OCI-LY1 (cell line): ENCODE data around the gene KIRREL3.
"Not testable (repeated sequence)": the region's sequence is repeated elsewhere in the genome, so short reads cannot be mapped to it uniquely, and the experiment has no call there.

Experiments used
- H2AFZ ChIP-seq: fragments of 200-600 bp; sonication (generic), shearing (Covaris generic); 2 replicates; pipeline ENCODE4 v1.6.0; 2014; ENCODE audit warnings: antibody characterized with exemption, mild to moderate bottlenecking, low read length
- H3F3A ChIP-seq: fragments of 200-600 bp; sonication (generic), shearing (Covaris generic); 2 replicates; pipeline ENCODE4 v1.6.0; 2014; ENCODE audit warnings: mild to moderate bottlenecking, antibody characterized with exemption, low read length, moderate library complexity; ENCODE audit not compliant: insufficient read depth
- H3K27ac ChIP-seq: fragments of 200-600 bp; sonication (generic); 2 replicates; pipeline ENCODE4 v1.5.1; 2014; ENCODE audit warnings: low read length, mixed run types, mild to moderate bottlenecking, low read depth; ENCODE audit not compliant: poor library complexity, severe bottlenecking
- H3K27me3 ChIP-seq: fragments of 200-600 bp; sonication (generic); 2 replicates; pipeline ENCODE4 v1.6.0; 2014; ENCODE audit warnings: antibody characterized with exemption, mild to moderate bottlenecking, low read length, moderate library complexity; ENCODE audit not compliant: insufficient read depth
- H3K36me3 ChIP-seq: fragments of 200-600 bp; sonication (generic); 2 replicates; pipeline ENCODE4 v1.6.1; 2014; ENCODE audit warnings: mild to moderate bottlenecking, antibody characterized with exemption, low read length, moderate library complexity, mixed read lengths; ENCODE audit not compliant: insufficient read depth
- H3K4me1 ChIP-seq: fragments of 200-600 bp; sonication (generic); 2 replicates; pipeline ENCODE4 v1.5.1; 2014; ENCODE audit warnings: mild to moderate bottlenecking, low read length, moderate library complexity; ENCODE audit not compliant: insufficient read depth, severe bottlenecking
- H3K4me2 ChIP-seq: fragments of 200-600 bp; sonication (generic), shearing (Covaris generic); 2 replicates; pipeline ENCODE4 v1.6.1; 2014; ENCODE audit warnings: low read length
- H3K4me3 ChIP-seq: fragments of 200-600 bp; sonication (generic); 2 replicates; pipeline ENCODE4 v1.5.1; 2014; ENCODE audit warnings: low read length, low read depth, mild to moderate bottlenecking, mixed read lengths; ENCODE audit not compliant: poor library complexity, severe bottlenecking
- H3K79me2 ChIP-seq: fragments of 200-600 bp; shearing (Covaris generic); 2 replicates; pipeline ENCODE4 v1.6.1; 2016; ENCODE audit warnings: mixed run types, low read length, mixed read lengths; ENCODE audit not compliant: insufficient read depth
- H3K9ac ChIP-seq: fragments of 200-600 bp; sonication (generic), shearing (Covaris generic); 2 replicates; pipeline ENCODE4 v1.6.1; 2014; ENCODE audit warnings: mild to moderate bottlenecking, low read length, mixed read lengths
- H3K9me2 ChIP-seq: fragments of 200-600 bp; sonication (generic), shearing (Covaris generic); 2 replicates; pipeline ENCODE4 v1.6.1; 2014; ENCODE audit warnings: low read depth, mild to moderate bottlenecking, low read length, mixed read lengths
- H3K9me3 ChIP-seq: fragments of 200-600 bp; shearing (Covaris generic); 2 replicates; pipeline ENCODE4 v1.6.1; 2014; ENCODE audit warnings: low read length, mixed read lengths
- H4K20me1 ChIP-seq: fragments of 200-600 bp; sonication (generic), shearing (Covaris generic); 2 replicates; pipeline ENCODE4 v1.6.0; 2016; ENCODE audit warnings: mild to moderate bottlenecking, low read length; ENCODE audit not compliant: insufficient read depth
- CTCF ChIP-seq: fragments of 200-600 bp; sonication (generic), shearing (Covaris generic); IDR thresholded peaks from 2 replicates; pipeline ENCODE4 v1.5.1; 2017; ENCODE audit warnings: mild to moderate bottlenecking, antibody characterized with exemption, low read length, moderate library complexity, mixed read lengths
- EZH2 ChIP-seq: fragments of 200-600 bp; sonication (generic), shearing (Covaris generic); IDR thresholded peaks from 2 replicates; pipeline ENCODE4 v1.8.0; 2017; ENCODE audit warnings: borderline replicate concordance, mixed run types, mild to moderate bottlenecking, antibody characterized with exemption, low read length, moderate library complexity, mixed read lengths

Gene KIRREL3

GRCh38 chr11:126385991-126386728, 614.4 kb downstream of the KIRREL3 start:
- H3K79me2 ChIP-seq: no peaks in the 10 kb centered on the region
- no peaks in the 10 kb centered on the region for H3K4me1 ChIP-seq

GRCh38 chr11:126384449-126385070, 616.0 kb downstream of the KIRREL3 start:
- TF ChIP-seq EZH2: no peak
- TF ChIP-seq CTCF: no peak
- H3F3A ChIP-seq: no peaks in the 10 kb centered on the region
- H2AFZ ChIP-seq: no peak overlapping the region
- H3K27me3 ChIP-seq: no peaks in the 10 kb centered on the region
- H3K4me2 ChIP-seq: no peak overlapping the region
- no peaks in the 10 kb centered on the region for H3K9me2 ChIP-seq
- no peaks in the 10 kb centered on the region for H3K36me3 ChIP-seq
- no peaks in the 10 kb centered on the region for H4K20me1 ChIP-seq
- H3K27ac ChIP-seq: no peak overlapping the region
- H3K4me3 ChIP-seq: no peak overlapping the region
- no peaks in the 10 kb centered on the region for H3K9me3 ChIP-seq
- no peak overlapping the region for H3K9ac ChIP-seq
- H3K79me2 ChIP-seq: no peaks in the 10 kb centered on the region
- H3K4me1 ChIP-seq: no peaks in the 10 kb centered on the region

More at GRCh38 chr11:126385991-126386728, 614.4 kb downstream of the KIRREL3 start:
- no peaks in the 10 kb centered on the region for H3K27me3 ChIP-seq
- TF ChIP-seq CTCF (no peak), EZH2 (no peak)
- H2AFZ ChIP-seq: no peak overlapping the region
- H3K9me2 ChIP-seq: no peaks in the 10 kb centered on the region
- H4K20me1 ChIP-seq: no peaks in the 10 kb centered on the region
- no peaks in the 10 kb centered on the region for H3K36me3 ChIP-seq
- H3K4me2 ChIP-seq: no peak overlapping the region
- H3K27ac ChIP-seq: no peak overlapping the region
- no peak overlapping the region for H3K4me3 ChIP-seq
- no peaks in the 10 kb centered on the region for H3F3A ChIP-seq
- H3K9ac ChIP-seq: no peak overlapping the region
- H3K9me3 ChIP-seq: no peaks in the 10 kb centered on the region

- no peaks in the 10 kb centered on the region for H3K79me2 ChIP-seq
- H3K36me3 ChIP-seq: no peaks in the 10 kb centered on the region
- no peak for TF ChIP-seq EZH2
- TF ChIP-seq CTCF: no peak
- no peak overlapping the region for H2AFZ ChIP-seq
- H3K27me3 ChIP-seq: no peaks in the 10 kb centered on the region
- H3K9me2 ChIP-seq: no peaks in the 10 kb centered on the region
- no peaks in the 10 kb centered on the region for H3K4me1 ChIP-seq
- no peaks in the 10 kb centered on the region for H3F3A ChIP-seq
- H3K9ac ChIP-seq: no peak overlapping the region
- H3K4me2 ChIP-seq: no peak overlapping the region
- no peak overlapping the region for H3K27ac ChIP-seq
- no peak overlapping the region for H3K4me3 ChIP-seq
- no peaks in the 10 kb centered on the region for H4K20me1 ChIP-seq
- H3K9me3 ChIP-seq: no peaks in the 10 kb centered on the region
Observed at GRCh38 chr11:126383339-126384335, 616.9 kb downstream of the KIRREL3 start.

GRCh38 chr11:126382641-126383040, 617.9 kb downstream of the KIRREL3 start:
- H3K36me3 ChIP-seq, H3K79me2 ChIP-seq, H3K27ac ChIP-seq, H2AFZ ChIP-seq, H3K9ac ChIP-seq, H4K20me1 ChIP-seq, H3K27me3 ChIP-seq, H3K4me2 ChIP-seq, H3K9me3 ChIP-seq, H3K9me2 ChIP-seq, H3F3A ChIP-seq, H3K4me3 ChIP-seq, H3K4me1 ChIP-seq: not testable (repeated sequence)

- not testable (repeated sequence) for H3K4me3 ChIP-seq, H2AFZ ChIP-seq, H3K9me3 ChIP-seq, H3K4me2 ChIP-seq, H3K36me3 ChIP-seq, H3K9me2 ChIP-seq, H3K27ac ChIP-seq, H4K20me1 ChIP-seq, H3K27me3 ChIP-seq, H3K4me1 ChIP-seq, H3F3A ChIP-seq, H3K79me2 ChIP-seq, H3K9ac ChIP-seq
Observed at GRCh38 chr11:126381960-126382359, 618.6 kb downstream of the KIRREL3 start.
